ENCODE results near the gene DENND6A. TPM values are rescaled to one million over a fixed set of nuclear protein-coding genes. Genes with fewer than 3 reads are reported as not detected.
A peak's percentile ranks its signal among the peaks of the same experiment; 100 is the strongest.

The DENND6A gene
- polyA plus RNA-seq, 1 experiment = 10.8 TPM

GRCh38 chr3:57689367-57690053 is 3.4 kb downstream of the DENND6A start:
- Histone ChIP-seq H3K4me3 (ENCODE audit: low read depth, low read length) (no peak overlapping the region), H3K27ac (ENCODE audit: low read depth, low read length) (no peak overlapping the region), H3K9me3 (ENCODE audit: control insufficient read depth, insufficient read depth, low read length) (no peaks in the 10 kb centered on the region), H3K27me3 (ENCODE audit: control insufficient read depth, insufficient read depth, low read length) (no peaks in the 10 kb centered on the region)
- ChIA-PET CTCF (interaction anchor here (1.4 kb wide), 1 partner anchor 137 kb away, joined by 3 read pairs; no protein-coding TSS in a partner anchor), POLR2A (interaction anchor here (0.7 kb wide), 1 partner anchor 70 kb away, joined by 3 read pairs; no protein-coding TSS in a partner anchor)
- TF ChIP-seq CTCF (IDR thresholded peaks at IDR 0.05; ENCODE audit: low read depth, low read length) = no peak
- no peak for DNase-seq (ENCODE audit: low read depth, low spot score)

DNA sequence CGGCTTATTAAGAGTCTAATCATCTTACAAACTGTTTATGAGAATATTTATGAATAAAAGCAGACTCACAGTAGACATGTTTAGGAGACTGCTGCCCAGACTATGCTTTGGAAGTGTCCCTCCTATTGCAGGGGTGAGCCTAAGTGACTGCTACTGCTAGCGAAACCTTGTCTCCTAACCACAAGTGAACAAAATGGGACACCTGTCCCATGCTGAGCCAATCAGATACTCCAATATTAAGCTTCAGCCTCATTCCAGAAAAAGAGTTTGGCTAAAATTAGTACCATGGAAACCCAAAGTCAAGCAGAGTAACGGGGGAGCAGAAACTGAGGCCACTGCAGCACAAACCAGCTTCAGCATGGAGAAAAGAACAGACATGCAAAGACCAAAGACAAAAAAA is 4.6 kb downstream of the DENND6A start:
- ChIA-PET CTCF (interaction anchor here (1.4 kb wide), 1 partner anchor 138 kb away, joined by 3 read pairs; no protein-coding TSS in a partner anchor), POLR2A (no interaction called here)
- H3K27ac ChIP-seq (ENCODE audit: low read depth, low read length) = no peak overlapping the region
- no peaks in the 10 kb centered on the region for H3K9me3 ChIP-seq (ENCODE audit: control insufficient read depth, insufficient read depth, low read length)
- no peak overlapping the region for H3K4me3 ChIP-seq (ENCODE audit: low read depth, low read length)
- DNase-seq (ENCODE audit: low read depth, low spot score) = no peak
- no peak for TF ChIP-seq CTCF (IDR thresholded peaks at IDR 0.05; ENCODE audit: low read depth, low read length)
- no peaks in the 10 kb centered on the region for H3K27me3 ChIP-seq (ENCODE audit: control insufficient read depth, insufficient read depth, low read length)

DNA sequence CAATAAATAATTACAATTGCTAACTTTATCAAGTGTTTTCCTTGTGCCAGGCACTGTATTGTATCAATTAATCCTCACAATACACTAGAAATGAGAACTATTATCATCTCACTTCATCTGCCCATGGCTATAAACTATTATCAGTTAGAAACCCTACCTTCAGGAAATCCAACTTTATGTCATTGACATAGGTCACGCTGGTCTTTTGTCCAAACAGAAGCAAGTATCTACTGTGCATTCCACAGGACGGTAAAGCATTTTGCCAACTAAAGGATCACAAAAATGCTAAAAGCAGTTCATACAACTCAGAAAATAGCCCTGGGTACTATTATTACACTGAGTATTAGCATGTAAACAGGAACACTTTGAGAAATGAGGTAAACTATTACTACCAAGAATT is 9.6 kb downstream of the DENND6A start:
- POLR2A ChIA-PET = no interaction called here
- H3K27me3 ChIP-seq (ENCODE audit: control insufficient read depth, insufficient read depth, low read length) = no peaks in the 10 kb centered on the region
- DNase-seq (ENCODE audit: low read depth, low spot score) = no peak
- CTCF ChIA-PET = no interaction called here
- no peak overlapping the region for H3K27ac ChIP-seq (ENCODE audit: low read depth, low read length)
- no peak overlapping the region for H3K4me3 ChIP-seq (ENCODE audit: low read depth, low read length)
- H3K9me3 ChIP-seq (ENCODE audit: control insufficient read depth, insufficient read depth, low read length) = no peaks in the 10 kb centered on the region
- TF ChIP-seq CTCF (IDR thresholded peaks at IDR 0.05; ENCODE audit: low read depth, low read length) = no peak

DNA sequence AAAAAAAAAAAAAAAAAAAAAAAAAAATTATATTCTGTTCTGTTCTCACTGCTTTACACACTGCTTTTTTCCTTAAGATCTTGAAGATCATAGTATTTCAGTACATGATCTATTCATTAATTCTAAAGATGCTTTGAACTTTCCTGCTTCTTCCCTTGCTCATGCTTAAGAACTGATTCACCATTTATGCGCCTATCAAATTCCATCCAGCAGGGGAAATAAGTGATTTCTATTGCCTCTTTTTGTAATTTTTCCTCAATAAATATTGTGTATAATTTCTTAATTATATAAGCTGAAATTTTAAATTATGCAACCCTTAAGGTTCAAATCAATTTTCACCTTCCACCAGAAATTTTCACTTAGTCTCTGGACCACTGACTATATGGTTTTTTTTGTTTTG is 10.6 kb downstream of the DENND6A start:
- ChIA-PET POLR2A (no interaction called here), CTCF (interaction anchor here (0.6 to 1.8 kb wide), 5 partner anchors 11 to 245 kb away, joined by 3 to 6 read pairs (median 3); no protein-coding TSS in a partner anchor)
- H3K27me3 ChIP-seq (ENCODE audit: control insufficient read depth, insufficient read depth, low read length) = no peaks in the 10 kb centered on the region
- H3K27ac ChIP-seq (ENCODE audit: low read depth, low read length) = no peak overlapping the region
- H3K9me3 ChIP-seq (ENCODE audit: control insufficient read depth, insufficient read depth, low read length) = no peaks in the 10 kb centered on the region
- TF ChIP-seq CTCF (IDR thresholded peaks at IDR 0.05; ENCODE audit: low read depth, low read length) = peak; percentile 45
- DNase-seq (ENCODE audit: low read depth, low spot score) = no peak
- H3K4me3 ChIP-seq (ENCODE audit: low read depth, low read length) = no peak overlapping the region

DNA sequence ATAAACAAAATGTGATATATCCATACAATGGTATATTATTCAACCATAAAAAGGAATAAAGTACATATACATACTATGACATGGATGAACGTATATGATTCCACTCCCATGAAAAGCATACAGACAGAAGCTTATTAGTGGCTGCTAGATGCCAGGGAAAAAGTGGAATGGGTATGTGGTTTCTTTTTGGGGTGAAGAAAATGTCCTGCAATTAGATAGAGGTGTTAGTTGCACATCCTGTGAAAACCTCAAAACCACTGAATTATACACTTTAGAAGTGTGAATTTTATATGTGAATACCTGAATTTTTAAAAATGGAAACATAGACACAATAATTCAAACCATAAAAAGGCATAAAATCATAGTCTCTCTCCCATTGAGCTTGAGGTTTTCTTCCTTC is 11.2 kb downstream of the DENND6A start:
- Histone ChIP-seq H3K4me3 (ENCODE audit: low read depth, low read length) (no peak overlapping the region), H3K27ac (ENCODE audit: low read depth, low read length) (no peak overlapping the region), H3K27me3 (ENCODE audit: control insufficient read depth, insufficient read depth, low read length) (no peaks in the 10 kb centered on the region), H3K9me3 (ENCODE audit: control insufficient read depth, insufficient read depth, low read length) (no peaks in the 10 kb centered on the region)
- ChIA-PET CTCF (interaction anchor here (0.7 to 1.8 kb wide), 5 partner anchors 10 to 284 kb away, joined by 3 to 6 read pairs (median 3); no protein-coding TSS in a partner anchor), POLR2A (interaction anchor here (0.7 kb wide), 1 partner anchor 20 kb away, joined by 4 read pairs; no protein-coding TSS in a partner anchor)
- no peak for TF ChIP-seq CTCF (IDR thresholded peaks at IDR 0.05; ENCODE audit: low read depth, low read length)
- DNase-seq (ENCODE audit: low read depth, low spot score) = no peak

All from AG04450 (cell line).